ENCODE data around the gene EVL.

Gene EVL

GRCh38 chr14:100031506-100032281 is 33.5 kb upstream of the EVL start:
- no peaks in the 10 kb centered on the region for H4K20me1 ChIP-seq (ENCODE audit: insufficient read depth, low read length)
- no peak overlapping the region for H3K4me2 ChIP-seq (ENCODE audit: low read length)
- no peaks in the 10 kb centered on the region for H3K9me3 ChIP-seq (ENCODE audit: insufficient read depth, low read length)
- H2AFZ ChIP-seq (ENCODE audit: low read depth, low read length): no peak overlapping the region
- H3K27ac ChIP-seq (ENCODE audit: low read length): no peak overlapping the region
- H3K4me1 ChIP-seq (ENCODE audit: low read length): no peaks in the 10 kb centered on the region
- no peaks in the 10 kb centered on the region for H3K36me3 ChIP-seq (replicated peaks; ENCODE audit: low read depth, low read length)
- H3K4me3 ChIP-seq (ENCODE audit: low read length): no peak overlapping the region
- H3K79me2 ChIP-seq (ENCODE audit: low read length): no peaks in the 10 kb centered on the region
- H3K9ac ChIP-seq (ENCODE audit: low read length): no peak overlapping the region
- no peaks in the 10 kb centered on the region for H3K27me3 ChIP-seq (ENCODE audit: low read depth, low read length)
- TF ChIP-seq CTCF (IDR thresholded peaks at IDR 0.05; ENCODE audit: low read depth, low read length) (no peak), EZH2phosphoT487 (IDR thresholded peaks at IDR 0.05; ENCODE audit: low read depth) (no peak)

- Histone ChIP-seq H3K4me2 (ENCODE audit: low read length) (no peak overlapping the region), H3K9me3 (ENCODE audit: insufficient read depth, low read length) (no peaks in the 10 kb centered on the region), H2AFZ (ENCODE audit: low read depth, low read length) (no peak overlapping the region), H3K4me1 (ENCODE audit: low read length) (no peaks in the 10 kb centered on the region), H3K79me2 (ENCODE audit: low read length) (no peaks in the 10 kb centered on the region), H3K27me3 (ENCODE audit: low read depth, low read length) (no peaks in the 10 kb centered on the region), H3K27ac (ENCODE audit: low read length) (no peak overlapping the region), H3K9ac (ENCODE audit: low read length) (no peak overlapping the region), H4K20me1 (ENCODE audit: insufficient read depth, low read length) (no peaks in the 10 kb centered on the region), H3K36me3 (replicated peaks; ENCODE audit: low read depth, low read length) (no peaks in the 10 kb centered on the region), H3K4me3 (ENCODE audit: low read length) (no peak overlapping the region)
- TF ChIP-seq EZH2phosphoT487 (IDR thresholded peaks at IDR 0.05; ENCODE audit: low read depth) (no peak), CTCF (IDR thresholded peaks at IDR 0.05; ENCODE audit: low read depth, low read length) (no peak)
Observed at GRCh38 chr14:100032738-100033137, 32.5 kb upstream of the EVL start.

GRCh38 chr14:100033347-100034075 is 31.7 kb upstream of the EVL start:
- H3K4me1 ChIP-seq (ENCODE audit: low read length): no peaks in the 10 kb centered on the region

More at GRCh38 chr14:100033347-100034075, 31.7 kb upstream of the EVL start:
- TF ChIP-seq EZH2phosphoT487 (IDR thresholded peaks at IDR 0.05; ENCODE audit: low read depth): no peak
- no peak for TF ChIP-seq CTCF (IDR thresholded peaks at IDR 0.05; ENCODE audit: low read depth, low read length)
- H3K36me3 ChIP-seq (replicated peaks; ENCODE audit: low read depth, low read length): no peaks in the 10 kb centered on the region
- no peak overlapping the region for H3K27ac ChIP-seq (ENCODE audit: low read length)
- H3K9ac ChIP-seq (ENCODE audit: low read length): no peak overlapping the region
- no peaks in the 10 kb centered on the region for H3K9me3 ChIP-seq (ENCODE audit: insufficient read depth, low read length)
- H3K79me2 ChIP-seq (ENCODE audit: low read length): no peaks in the 10 kb centered on the region
- H3K27me3 ChIP-seq (ENCODE audit: low read depth, low read length): no peaks in the 10 kb centered on the region
- H4K20me1 ChIP-seq (ENCODE audit: insufficient read depth, low read length): no peaks in the 10 kb centered on the region
- H3K4me3 ChIP-seq (ENCODE audit: low read length): no peak overlapping the region
- H2AFZ ChIP-seq (ENCODE audit: low read depth, low read length): no peak overlapping the region
- H3K4me2 ChIP-seq (ENCODE audit: low read length): no peak overlapping the region
